H1 (cell line): ENCODE data around the gene OSBPL6. TPM values are rescaled to one million over a fixed set of nuclear protein-coding genes. Genes with fewer than 3 reads are reported as not detected.

Experiments
- CTCF ChIA-PET: fragments of 300-600 bp; sonication (Branson Sonifier 250); formaldehyde crosslinking; loops from one replicate; lab custom pipeline; 2021; ENCODE audit not compliant: partially characterized antibody; lab: Charles Lee
- POLR2A ChIA-PET: fragments of 300-600 bp; sonication (Branson Sonifier 250); formaldehyde crosslinking; loops from one replicate; lab custom pipeline; 2021; ENCODE audit warnings: inconsistent platforms; ENCODE audit not compliant: partially characterized antibody; lab: Charles Lee
- DNase-seq, 2 experiments: peaks; one replicate each; pipeline versions ENCODE4 v3.0.0 to v3.0.0-alpha.2; 2010 to 2022; ENCODE audit warnings: low spot score in 2 of 2, low read depth in 1 of 2, mixed read lengths in 1 of 2
- FAIRE-seq: peaks from 2 replicates; lab custom pipeline; 2011; peaks lifted over from hg19 to GRCh38; lab: Jason Lieb, UNC
- H2AFZ ChIP-seq: 2 replicates; pipeline ENCODE4 v1.8.1; 2012; ENCODE audit warnings: low read length, inconsistent platforms
- H2AK5ac ChIP-seq: 2 replicates; pipeline ENCODE4 v1.6.1; 2013; ENCODE audit warnings: low read depth, low read length
- H2BK120ac ChIP-seq: replicated peaks from 2 replicates; pipeline ENCODE3; 2013; ENCODE audit warnings: low read depth, low read length, inconsistent platforms
- H2BK12ac ChIP-seq: 2 replicates; pipeline ENCODE4 v1.6.1; 2013; ENCODE audit warnings: low read depth, low read length
- H2BK15ac ChIP-seq: 2 replicates; pipeline ENCODE4 v1.6.1; 2013; ENCODE audit warnings: low read length
- H2BK20ac ChIP-seq: 2 replicates; pipeline ENCODE4 v1.6.1; 2013; ENCODE audit warnings: low read length
- H2BK5ac ChIP-seq: 2 replicates; pipeline ENCODE4 v1.6.1; 2013; ENCODE audit warnings: low read depth, low read length
- H3K14ac ChIP-seq: 2 replicates; pipeline ENCODE4 v1.6.1; 2013; ENCODE audit warnings: inconsistent platforms; ENCODE audit not compliant: insufficient read length
- H3K18ac ChIP-seq: 2 replicates; pipeline ENCODE4 v1.6.1; 2013; ENCODE audit warnings: low read length; ENCODE audit errors: extremely low read depth
- H3K23ac ChIP-seq: 2 replicates; pipeline ENCODE4 v1.6.1; 2013; ENCODE audit warnings: inconsistent platforms; ENCODE audit not compliant: insufficient read length
- H3K23me2 ChIP-seq: 2 replicates; pipeline ENCODE4 v1.6.1; 2013; ENCODE audit warnings: low read depth, low read length
- H3K27ac ChIP-seq: 2 replicates; pipeline ENCODE4 v1.6.1; 2011; ENCODE audit warnings: low read depth, low read length, inconsistent platforms
- H3K27me3 ChIP-seq, 4 experiments: replicated peaks in 1 of 4; 1 replicate in 1 of 4; 2 replicates in 3 of 4; pipeline versions ENCODE4 v1.6.1 to v1.8.1; 2011 to 2013; ENCODE audit warnings: low read length in 3 of 4, mild to moderate bottlenecking in 3 of 4, inconsistent platforms in 2 of 4, mixed read lengths in 2 of 4, moderate library complexity in 1 of 4; ENCODE audit not compliant: control insufficient read depth in 3 of 4, insufficient read depth in 3 of 4; ENCODE audit errors: extremely low read depth in 1 of 4
- H3K36me3 ChIP-seq, 4 experiments: 2 replicates each; pipeline versions ENCODE4 v1.6.1 to v1.8.1; 2011 to 2013; ENCODE audit warnings: mild to moderate bottlenecking in 4 of 4, low read length in 3 of 4, moderate library complexity in 2 of 4, control low read depth in 1 of 4, inconsistent platforms in 1 of 4; ENCODE audit not compliant: insufficient read depth in 4 of 4, control insufficient read depth in 2 of 4
- H3K4ac ChIP-seq: replicated peaks from 2 replicates; pipeline ENCODE3; 2013; ENCODE audit warnings: low read length, low read depth, mixed read lengths, inconsistent platforms; ENCODE audit not compliant: insufficient read length
- H3K4me1 ChIP-seq, 4 experiments: replicated peaks in 1 of 4; 1 replicate in 1 of 4; 2 replicates in 3 of 4; pipeline versions ENCODE4 v1.6.1 to v1.8.1; 2011 to 2013; ENCODE audit warnings: low read length in 3 of 4, inconsistent platforms in 2 of 4, mixed read lengths in 1 of 4; ENCODE audit not compliant: insufficient read depth in 4 of 4, control insufficient read depth in 3 of 4
- H3K4me2 ChIP-seq, 2 experiments: 2 replicates each; pipeline versions ENCODE4 v1.6.1 to v1.8.1; 2011 to 2013; ENCODE audit warnings: low read depth in 2 of 2, low read length in 2 of 2, control low read depth in 1 of 2, inconsistent platforms in 1 of 2, mild to moderate bottlenecking in 1 of 2; ENCODE audit not compliant: insufficient read depth in 1 of 2
- H3K4me3 ChIP-seq, 4 experiments: fragments of 200-600, 300-600 bp in 1 of 4; sonication (generic), shearing (Covaris generic), sonication (Bioruptor Twin) in 1 of 4; 2 replicates each; pipeline versions ENCODE4 v1.5.1 to v1.8.1; 2011 to 2016; ENCODE audit warnings: low read length in 4 of 4, low read depth in 3 of 4, control low read depth in 2 of 4, inconsistent platforms in 2 of 4, mild to moderate bottlenecking in 2 of 4, mixed read lengths in 1 of 4, moderate library complexity in 1 of 4; ENCODE audit not compliant: insufficient read depth in 2 of 4; ENCODE audit errors: extremely low read depth in 1 of 4
- H3K56ac ChIP-seq: replicated peaks from 2 replicates; pipeline ENCODE3; 2013; ENCODE audit warnings: low read depth, mild to moderate bottlenecking, mixed read lengths, low read length, inconsistent platforms; ENCODE audit not compliant: insufficient read length
- H3K79me1 ChIP-seq: 2 replicates; pipeline ENCODE4 v1.6.1; 2013; ENCODE audit warnings: low read depth, low read length, control low read depth
- H3K79me2 ChIP-seq, 2 experiments: 2 replicates each; pipeline versions ENCODE4 v1.6.1 to v1.8.1; 2012 to 2013; ENCODE audit warnings: low read length in 2 of 2, mild to moderate bottlenecking in 2 of 2, inconsistent platforms in 1 of 2; ENCODE audit not compliant: insufficient read depth in 2 of 2, control insufficient read depth in 1 of 2
- H3K9ac ChIP-seq, 4 experiments: replicated peaks in 1 of 4; 1 replicate in 1 of 4; 2 replicates in 3 of 4; pipeline versions ENCODE4 v1.6.1 to v1.8.1; 2011 to 2013; ENCODE audit warnings: low read depth in 3 of 4, low read length in 3 of 4, control low read depth in 2 of 4, mild to moderate bottlenecking in 2 of 4, moderate library complexity in 2 of 4, inconsistent platforms in 1 of 4; ENCODE audit errors: extremely low read depth in 1 of 4
- H3K9me3 ChIP-seq, 2 experiments: 2 replicates each; pipeline versions ENCODE4 v1.6.1 to v1.8.1; 2012 to 2013; ENCODE audit warnings: mild to moderate bottlenecking in 2 of 2, moderate library complexity in 2 of 2, control low read depth in 1 of 2, inconsistent platforms in 1 of 2, low read depth in 1 of 2, low read length in 1 of 2, mixed read lengths in 1 of 2; ENCODE audit not compliant: insufficient read depth in 2 of 2
- H4K20me1 ChIP-seq, 2 experiments: replicated peaks in 1 of 2; 2 replicates each; pipeline versions ENCODE3 to v1.8.1; 2011 to 2013; ENCODE audit warnings: inconsistent platforms in 2 of 2, low read length in 2 of 2, mild to moderate bottlenecking in 1 of 2; ENCODE audit not compliant: insufficient read depth in 2 of 2, control insufficient read depth in 1 of 2
- H4K5ac ChIP-seq: 2 replicates; pipeline ENCODE4 v1.6.1; 2013; ENCODE audit warnings: low read length, low read depth, mixed read lengths, inconsistent platforms; ENCODE audit not compliant: insufficient read length
- H4K8ac ChIP-seq: 2 replicates; pipeline ENCODE4 v1.8.0; 2013; ENCODE audit warnings: mild to moderate bottlenecking, moderate library complexity, low read length, inconsistent platforms; ENCODE audit not compliant: insufficient read depth; ENCODE audit errors: extremely low read depth
- H4K91ac ChIP-seq: replicated peaks from 2 replicates; pipeline ENCODE3; 2013; ENCODE audit warnings: low read length, mixed read lengths, inconsistent platforms; ENCODE audit not compliant: insufficient read length
- POLR2A ChIP-seq, 2 experiments: IDR thresholded peaks; 1 replicate in 1 of 2; 2 replicates in 1 of 2; pipeline ENCODE4 v1.6.1; 2011; ENCODE audit warnings: low read depth in 2 of 2, low read length in 2 of 2, mild to moderate bottlenecking in 2 of 2; ENCODE audit errors: control extremely low read depth in 1 of 2
- SP1 ChIP-seq: IDR thresholded peaks from 2 replicates; pipeline ENCODE4 v1.6.1; 2011; ENCODE audit warnings: low read depth, low read length
- WGBS, 2 experiments: shearing (Covaris generic) in 1 of 2; methylation state at CpG; one replicate each; pipeline versions ENCODE4 v1.1.6 to v1.1.7; 2013 to 2015; ENCODE audit warnings: low lambda C conversion rate in 2 of 2, mixed read lengths in 2 of 2, inconsistent platforms in 1 of 2, low coverage in 1 of 2, missing lambda C conversion rate in 1 of 2; ENCODE audit not compliant: insufficient replicate concordance in 2 of 2, insufficient coverage in 1 of 2, insufficient read length in 1 of 2; ENCODE audit errors: extremely low coverage in 1 of 2, missing lambda C conversion rate in 1 of 2; 5-methylcytosine and 5-hydroxymethylcytosine counted together
- polyA plus RNA-seq, 7 experiments: library from polyadenylated mRNA; depleted of rRNA in 3 of 7; stranded (reverse) in 5 of 7; unstranded in 2 of 7; fragments of >200 nt in 5 of 7; fragments of 200-250 nt in 2 of 7; gene quantifications; 1 replicate in 5 of 7; 2 replicates in 1 of 7; 4 replicates in 1 of 7; pipeline versions ENCODE4 v1.2.1 to v1.2.3, GENCODE V29; 2011 to 2013; ENCODE audit warnings: missing spikeins in 2 of 7, mixed read lengths in 2 of 7
- total RNA-seq: library from RNA; stranded (reverse); fragmentation: NEBNext Ultra II Directional; extraction: Animal tissue kit (Norgen Biotek cat#: 25700); gene quantifications from 2 replicates; pipeline ENCODE4 v1.2.1, GENCODE V29; 2021

Gene OSBPL6
- total and polyA plus RNA-seq, 2 of the 8 experiments (the other 6 are each of a cell fraction or from before 2014, with no cell fraction given): 1.7 to 5.6 TPM

GRCh38 chr2:178377046-178377445, 182.7 kb downstream of the OSBPL6 start:
- FAIRE-seq: no peak
- no peaks in the 10 kb centered on the region for H3K4me1 ChIP-seq
- CTCF ChIA-PET: interaction anchor here (1.1 to 1.5 kb wide), 5 partner anchors 12 to 38 kb away, joined by 3 to 8 read pairs (median 4); no protein-coding TSS in a partner anchor
- TF ChIP-seq POLR2A (IDR thresholded peaks at IDR 0.05; ENCODE audit: control extremely low read depth in 1 of 2, low read depth in 2 of 2, low read length in 2 of 2): no peak
- TF ChIP-seq SP1: no peak

More at GRCh38 chr2:178377046-178377445, 182.7 kb downstream of the OSBPL6 start:
- H4K8ac ChIP-seq: no peak overlapping the region
- no peak overlapping the region for H3K14ac ChIP-seq
- H3K18ac ChIP-seq: no peak overlapping the region
- no peak overlapping the region for H2BK5ac ChIP-seq
- H3K27ac ChIP-seq: no peak overlapping the region
- H3K9ac ChIP-seq: no peak overlapping the region
- no peak overlapping the region for H2BK12ac ChIP-seq
- no peak overlapping the region for H3K56ac ChIP-seq
- H3K23ac ChIP-seq: no peak overlapping the region
- H4K5ac ChIP-seq: no peak overlapping the region
- no peak overlapping the region for H2AK5ac ChIP-seq
- WGBS, 2 experiments: 92% methylated on average over 3 of the region's 3 CpGs; no CpG with 5 or more reads in 1 of the 2 experiments
- H3K4me2 ChIP-seq: no peak overlapping the region
- H3K36me3 ChIP-seq: no peaks in the 10 kb centered on the region
- H4K91ac ChIP-seq: no peak overlapping the region
- no peak overlapping the region for H2AFZ ChIP-seq
- H4K20me1 ChIP-seq: no peaks in the 10 kb centered on the region
- no peak overlapping the region for H3K4me3 ChIP-seq
- POLR2A ChIA-PET: interaction anchor here (1.1 kb wide), 1 partner anchor 74 kb away, joined by 3 read pairs; the partner anchor contains the start of genes PJVK and PRKRA
- no peak overlapping the region for H3K4ac ChIP-seq
- no peaks in the 10 kb centered on the region for H3K23me2 ChIP-seq
- H3K27me3 ChIP-seq: no peaks in the 10 kb centered on the region
- H2BK120ac ChIP-seq: no peak overlapping the region
- no peaks in the 10 kb centered on the region for H3K79me1 ChIP-seq
- no peaks in the 10 kb centered on the region for H3K9me3 ChIP-seq
- H2BK20ac ChIP-seq: no peak overlapping the region
- no peak overlapping the region for H2BK15ac ChIP-seq
- no peaks in the 10 kb centered on the region for H3K79me2 ChIP-seq
- no peak for DNase-seq
